Loucy (cell line): ENCODE measurements around the gene DKKL1.

Experiments
- CTCF ChIP-seq: fragments of 200-600 bp; sonication (generic); conservative IDR thresholded peaks from 2 replicates; pipeline ENCODE4 v1.5.1; 2014; ENCODE audit warnings: mild to moderate bottlenecking, antibody characterized with exemption, low read length
- EZH2phosphoT487 ChIP-seq: fragments of 200-600 bp; IDR thresholded peaks from 2 replicates; pipeline ENCODE4 v1.6.1; 2018; ENCODE audit warnings: antibody characterized with exemption, mild to moderate bottlenecking, moderate library complexity, borderline replicate concordance

- TF ChIP-seq CTCF (no peak), EZH2phosphoT487 (no peak)
Observed at GRCh38 chr19:49389406-49389805, 25.7 kb downstream of the DKKL1 start.
